Measurements from ENCODE around the gene ZNF280D.

The ZNF280D gene

DNA sequence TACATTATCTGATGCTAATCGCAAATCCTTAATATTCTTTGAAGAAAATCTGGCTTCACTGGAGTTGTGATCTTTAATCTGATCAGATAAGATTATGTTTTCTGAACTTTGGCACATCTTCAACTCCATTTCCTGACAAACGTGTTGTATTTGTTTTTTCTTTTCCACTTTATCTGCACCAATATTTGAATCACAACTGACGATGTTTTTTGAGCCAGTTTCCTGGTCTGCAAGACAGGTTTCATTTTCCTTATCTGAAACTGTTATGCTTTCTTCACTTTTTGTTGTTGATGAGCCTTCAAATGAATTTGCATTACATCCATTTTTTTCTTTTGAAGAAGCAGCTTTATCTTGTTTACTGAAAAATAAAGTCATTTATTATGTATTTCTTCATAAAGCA lies 101.5 kb downstream of the ZNF280D start:
- DNase-seq (ENCODE audit: low read depth) = no peak

DNA sequence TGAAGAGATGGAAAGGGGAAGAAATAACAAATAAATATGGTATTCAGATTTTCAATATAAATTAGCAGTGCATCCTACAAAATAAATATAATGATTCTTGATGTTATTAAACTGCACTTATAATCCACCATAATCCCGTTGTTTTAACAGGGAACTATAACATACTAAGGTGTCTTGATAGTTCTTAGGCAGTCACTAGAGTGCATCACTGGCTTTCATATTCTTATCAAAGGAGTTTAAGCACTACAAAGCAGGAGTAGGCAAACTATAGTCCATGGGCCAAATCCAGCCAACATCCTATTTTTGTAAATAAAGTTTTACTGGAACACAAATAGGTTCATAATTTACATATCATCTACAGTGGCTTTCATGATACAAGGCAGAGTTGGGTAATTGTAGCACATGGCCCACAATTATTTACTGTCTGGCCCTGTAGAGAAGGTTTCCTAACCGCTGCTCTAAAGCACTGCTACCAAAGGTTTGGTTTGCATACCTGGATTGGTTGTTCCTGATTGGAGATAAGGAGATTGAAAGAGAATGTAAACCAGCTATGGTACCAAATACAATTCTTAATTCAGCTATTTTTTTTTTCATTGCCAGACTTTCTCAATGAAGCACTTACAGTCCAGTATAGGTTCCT lies 104.3 kb downstream of the ZNF280D start:
- DNase-seq (ENCODE audit: low read depth) = no peak

DNA sequence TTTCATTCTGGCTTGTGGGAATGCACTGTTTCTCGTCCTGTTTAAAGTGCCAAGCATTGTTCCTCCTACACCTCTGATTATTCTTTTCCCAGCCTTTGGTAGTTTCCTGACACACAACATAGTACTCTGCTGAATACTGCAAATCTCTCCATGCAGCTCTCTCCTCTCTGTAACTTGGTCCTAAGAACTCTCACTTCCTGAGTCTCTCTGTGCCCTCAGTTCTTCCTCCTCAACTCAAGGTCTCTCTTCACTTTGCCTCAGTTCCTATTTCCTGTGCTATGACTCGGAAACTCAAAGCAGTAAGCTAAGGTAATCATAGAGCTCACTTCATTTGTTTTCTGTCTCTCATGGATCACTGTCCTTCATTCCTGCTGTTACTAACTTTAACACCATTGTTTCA lies 113.4 kb downstream of the ZNF280D start:
- no peak for DNase-seq (ENCODE audit: low read depth)

DNA sequence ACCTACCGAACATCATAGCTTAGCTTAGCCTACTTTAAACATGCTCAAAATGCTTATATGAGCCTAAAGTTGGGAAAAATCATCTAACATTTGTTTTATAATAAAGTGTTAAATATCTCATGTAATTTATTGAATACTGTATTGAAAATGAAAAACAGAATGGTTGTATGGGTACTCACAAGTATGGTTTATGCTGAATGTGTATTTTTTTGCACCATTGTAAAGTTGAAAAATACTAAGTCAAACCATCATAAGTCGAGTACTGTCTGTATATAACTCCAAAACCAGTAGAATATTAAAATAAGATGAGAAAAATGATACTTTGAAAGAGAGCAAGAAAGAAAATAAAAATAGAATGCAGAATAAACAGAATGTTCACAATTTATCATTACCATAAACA lies 115.7 kb downstream of the ZNF280D start:
- DNase-seq (ENCODE audit: low read depth) = no peak

DNA sequence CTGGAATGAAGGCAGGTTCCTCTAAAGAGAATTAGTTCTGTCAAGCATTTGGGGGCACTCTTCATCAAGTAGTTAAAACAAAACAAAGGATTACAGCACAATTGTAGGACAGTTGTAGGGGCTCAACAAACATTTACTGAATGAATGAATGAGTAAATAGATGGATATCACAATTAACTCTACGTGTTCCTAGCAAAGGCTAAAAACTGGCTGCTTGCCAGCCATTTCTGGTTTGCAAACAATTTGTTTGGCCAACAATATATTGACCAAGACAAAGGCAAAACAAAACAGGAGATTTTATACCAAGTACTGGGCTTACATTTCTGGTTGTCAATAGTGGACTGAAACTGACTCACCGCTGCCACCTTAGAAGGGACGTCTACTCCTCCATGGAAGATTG lies 116.8 kb downstream of the ZNF280D start:
- no peak for DNase-seq (ENCODE audit: low read depth)

DNA sequence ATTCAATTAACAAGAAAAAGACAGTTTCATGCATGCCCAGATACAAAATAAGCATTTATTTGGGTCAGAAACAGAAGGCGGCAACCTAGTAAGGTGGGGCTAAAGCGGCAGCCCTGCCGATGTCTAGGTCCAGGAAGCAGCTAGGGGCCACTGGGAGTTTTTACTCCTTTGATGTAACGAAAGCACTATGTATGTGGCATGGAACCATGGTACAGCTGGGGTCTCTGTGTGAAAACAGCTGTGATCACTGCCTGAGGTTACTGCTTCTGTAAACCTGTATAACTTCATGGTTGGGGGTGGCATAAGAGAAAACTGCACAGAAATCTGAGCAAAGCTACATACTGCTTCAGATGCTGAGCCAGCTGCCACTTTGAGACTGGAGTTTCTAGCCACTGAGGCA lies 119.5 kb downstream of the ZNF280D start:
- no peak for DNase-seq (ENCODE audit: low read depth)

DNA sequence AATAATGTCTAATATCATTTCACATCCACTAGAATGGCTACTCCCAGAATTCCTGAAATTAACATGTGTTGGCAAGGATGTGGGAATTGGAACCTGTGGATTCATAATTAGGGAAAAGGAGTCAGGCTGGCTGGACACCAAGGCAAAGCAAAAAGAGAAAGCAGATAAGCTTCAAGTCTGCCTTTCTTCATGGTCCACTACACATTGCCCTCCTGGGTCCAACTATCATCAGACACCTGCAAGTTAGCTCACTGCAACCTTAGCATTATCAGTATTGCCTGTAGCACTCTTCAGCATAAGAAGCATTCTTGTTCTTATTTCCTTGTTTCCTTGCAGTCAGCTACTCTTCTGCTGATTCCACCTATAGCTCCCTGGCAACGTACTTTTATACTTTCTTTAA lies 124.3 kb downstream of the ZNF280D start:
- DNase-seq (ENCODE audit: low read depth) = no peak

DNA sequence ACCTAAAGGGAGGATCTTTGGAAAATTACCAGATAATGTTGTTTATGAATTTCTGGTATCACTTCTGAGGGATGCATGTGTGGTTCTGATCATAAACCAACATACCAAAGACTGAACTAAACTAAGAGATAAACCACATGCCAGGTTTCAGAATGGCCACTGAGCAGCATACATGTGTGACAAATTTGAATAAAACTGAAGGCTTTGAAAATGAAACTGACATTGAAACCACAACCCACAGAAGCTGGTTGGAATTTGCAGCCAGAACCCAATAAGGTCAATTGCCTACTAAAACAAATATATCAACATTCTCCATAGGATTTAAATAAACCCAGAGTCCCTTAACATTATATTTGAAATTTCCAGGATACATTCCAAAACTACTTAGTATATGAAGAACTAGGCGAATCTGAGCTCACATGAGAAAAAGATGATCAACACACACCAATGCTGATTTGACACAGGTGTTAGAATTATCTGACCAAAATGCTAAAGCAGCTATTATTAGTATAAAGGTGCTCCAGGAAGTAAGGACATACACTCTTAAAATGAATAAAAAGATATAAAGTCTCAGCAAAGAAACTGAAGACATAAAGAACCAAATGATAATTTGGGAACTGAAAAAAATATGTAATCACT lies 125.0 kb downstream of the ZNF280D start:
- no peak for DNase-seq (ENCODE audit: low read depth)

DNA sequence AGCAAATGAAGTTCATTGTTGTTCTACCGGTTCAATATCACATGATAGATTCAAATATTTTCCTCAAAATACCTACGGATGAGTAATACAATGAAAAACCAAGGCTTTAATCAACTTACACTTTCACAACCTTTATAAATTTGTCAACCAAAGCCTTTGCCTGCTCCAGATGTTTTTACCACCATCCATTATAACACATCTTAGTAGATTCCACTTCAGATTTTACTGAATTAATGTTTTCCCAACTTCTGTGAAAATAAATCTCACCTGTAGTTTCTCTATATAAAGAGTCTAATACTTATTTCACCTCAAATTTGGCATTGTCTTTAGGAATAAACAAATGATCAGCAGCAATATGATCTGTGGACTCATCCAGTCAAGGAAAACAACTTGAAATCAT lies 131.1 kb downstream of the ZNF280D start:
- no peak for DNase-seq (ENCODE audit: low read depth)

DNA sequence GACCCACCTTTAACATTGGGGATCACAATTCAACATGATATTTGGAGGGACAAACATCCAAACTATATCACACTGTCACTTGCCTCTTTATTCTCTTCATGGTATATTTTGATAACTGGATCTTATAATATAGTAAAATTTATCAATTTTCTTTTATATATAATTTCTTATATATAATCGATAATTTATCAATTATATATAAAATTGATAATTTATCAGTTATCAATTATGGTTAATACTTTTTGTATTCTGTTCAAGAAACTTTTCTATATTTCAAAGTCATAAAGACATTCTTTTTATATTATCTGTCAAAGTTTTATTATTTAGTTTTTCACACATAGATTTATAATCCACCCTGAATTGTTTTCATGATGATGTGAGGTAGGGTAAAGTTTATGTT lies 132.9 kb downstream of the ZNF280D start:
- no peak for DNase-seq (ENCODE audit: low read depth)

DNA sequence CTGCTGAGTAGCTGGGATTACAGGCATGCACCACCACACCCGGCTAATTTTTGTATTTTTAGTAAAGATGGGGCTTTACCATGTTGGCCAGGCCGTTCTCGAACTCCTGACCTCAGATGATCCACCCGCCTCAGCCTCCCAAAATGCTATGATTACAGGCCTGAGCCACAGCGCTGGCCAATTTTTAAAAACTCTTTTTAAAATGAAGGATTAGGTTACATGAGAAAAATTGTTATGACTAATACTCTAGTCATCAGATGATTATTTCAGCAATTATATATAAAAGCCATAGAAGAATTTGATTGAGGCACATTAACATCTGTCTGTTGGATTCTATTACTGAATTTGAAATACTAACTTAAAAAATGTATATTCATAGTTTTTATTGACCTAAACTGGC lies 134.3 kb downstream of the ZNF280D start:
- DNase-seq (ENCODE audit: low read depth) = no peak

DNA sequence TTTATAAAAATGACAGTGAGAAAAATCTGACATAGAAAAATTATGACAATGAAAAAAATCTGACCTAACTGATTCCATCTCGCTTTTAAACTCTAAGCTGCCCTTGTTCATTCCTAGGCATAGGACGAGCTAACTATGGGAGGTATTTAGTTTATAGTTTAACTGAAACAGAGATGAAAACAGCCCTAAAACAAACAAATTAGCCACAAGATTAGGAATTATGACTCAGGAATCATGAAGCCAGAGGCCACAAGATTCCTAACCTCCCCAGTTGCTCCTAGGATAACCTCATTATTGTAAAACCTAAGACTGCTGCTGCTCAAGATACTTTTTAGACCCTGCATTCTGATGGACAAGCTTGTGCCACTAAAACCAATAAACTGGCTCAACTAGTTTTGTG lies 145.6 kb downstream of the ZNF280D start:
- no peak for DNase-seq (ENCODE audit: low read depth)

DNA sequence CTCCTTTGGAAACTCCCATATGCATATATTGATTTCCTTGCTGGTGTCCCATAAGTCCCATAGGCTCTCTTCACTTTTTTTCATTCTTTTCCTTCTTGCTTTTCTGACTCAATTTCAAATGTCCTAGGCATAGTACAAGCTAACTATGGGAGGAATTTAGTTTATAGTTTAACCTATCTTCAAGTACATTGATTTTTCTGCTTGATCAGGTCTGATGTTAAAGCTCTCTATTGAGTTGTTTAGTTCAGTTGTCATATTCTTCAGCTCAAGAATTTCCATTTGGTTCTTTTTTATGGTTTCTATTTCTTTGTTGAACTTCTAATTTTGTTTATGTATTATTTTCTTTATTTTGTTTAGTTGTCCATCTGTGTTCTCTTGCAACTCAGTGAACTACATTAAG lies 147.1 kb downstream of the ZNF280D start:
- DNase-seq (ENCODE audit: low read depth) = no peak

DNA sequence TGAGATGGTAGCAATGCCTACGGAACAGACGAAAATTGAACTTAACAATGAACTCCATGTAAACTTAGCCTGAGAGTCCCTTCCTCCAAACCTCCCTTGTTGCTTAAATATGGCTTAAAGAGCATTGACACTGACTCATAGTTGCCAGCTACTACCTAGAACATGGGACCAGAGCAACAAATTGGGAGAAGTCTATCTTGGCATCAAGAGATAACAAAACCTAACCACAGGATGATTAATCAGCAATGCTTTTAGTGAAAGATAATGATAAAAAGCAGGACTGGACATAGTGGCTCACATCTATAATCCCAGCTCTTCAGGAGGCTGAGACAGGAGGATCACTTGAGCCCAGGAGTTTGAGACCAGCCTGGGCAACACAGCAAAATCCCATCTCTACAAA lies 150.5 kb downstream of the ZNF280D start:
- DNase-seq (ENCODE audit: low read depth) = no peak
